Measurements from ENCODE around the gene PPFIA2. TPM values are rescaled to one million over a fixed set of nuclear protein-coding genes. Genes with fewer than 3 reads are reported as not detected.

Gene PPFIA2
- total RNA-seq, 3 donors from 2014 or later = not detected

DNA sequence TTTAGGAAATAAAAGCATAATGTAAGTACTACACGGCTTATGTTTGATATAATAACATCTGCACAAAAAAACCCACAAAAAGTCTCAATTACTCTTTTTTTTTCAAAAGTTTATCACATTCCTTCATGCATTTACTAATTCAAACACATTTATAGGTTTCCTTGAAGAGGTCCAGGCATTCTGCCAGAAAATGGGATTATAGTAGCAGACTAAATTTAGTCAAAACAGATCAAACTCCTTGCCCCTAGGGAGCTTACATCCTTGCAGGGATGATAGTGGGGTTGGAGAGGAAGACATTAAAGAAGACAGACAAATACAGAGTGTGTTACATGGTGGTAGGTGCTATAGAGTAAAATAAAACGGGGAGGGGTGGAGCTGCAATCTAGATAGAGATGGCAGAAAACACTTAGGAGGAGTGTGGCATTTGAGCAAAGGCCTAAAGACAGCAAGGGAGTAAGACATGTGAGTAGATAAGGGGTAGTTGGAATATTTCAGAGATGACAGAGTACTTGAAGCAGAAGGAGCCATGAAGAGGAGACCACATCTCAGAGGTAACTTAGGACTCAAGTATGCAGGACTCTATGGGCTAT is 266.9 kb downstream of the PPFIA2 start:
- no peaks in the 10 kb centered on the region for H3K27me3 Mint-ChIP-seq (ENCODE audit: low read depth)
- no peaks in the 10 kb centered on the region for H3K36me3 Mint-ChIP-seq (ENCODE audit: insufficient read depth)
- H3K9me3 Mint-ChIP-seq = no peaks in the 10 kb centered on the region
- H3K4me1 Mint-ChIP-seq (ENCODE audit: low read depth) = no peaks in the 10 kb centered on the region
- DNase-seq = no peak
- no peak overlapping the region for H3K4me3 Mint-ChIP-seq
- no peak for ATAC-seq

DNA sequence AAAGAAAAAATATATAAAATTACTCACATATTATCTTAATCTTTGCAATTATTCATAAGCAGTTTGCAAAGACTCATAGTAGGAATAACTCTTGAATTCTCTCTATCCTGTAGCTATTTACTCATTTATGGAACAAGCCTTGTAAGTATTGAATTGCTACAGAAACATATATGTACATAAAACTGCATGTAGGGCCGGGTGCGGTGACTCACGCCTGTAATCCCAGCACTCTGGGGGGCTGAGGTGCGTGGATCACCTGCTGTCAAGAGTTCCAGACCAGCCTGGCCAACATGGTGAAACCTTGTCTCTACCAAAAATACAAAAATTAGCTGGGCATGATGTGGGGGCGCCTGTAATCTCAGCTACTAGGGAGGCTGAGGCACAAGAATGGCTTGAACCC is 286.2 kb downstream of the PPFIA2 start:
- Mint-ChIP-seq H3K4me3 (no peak overlapping the region), H3K36me3 (ENCODE audit: insufficient read depth) (no peaks in the 10 kb centered on the region)

DNA sequence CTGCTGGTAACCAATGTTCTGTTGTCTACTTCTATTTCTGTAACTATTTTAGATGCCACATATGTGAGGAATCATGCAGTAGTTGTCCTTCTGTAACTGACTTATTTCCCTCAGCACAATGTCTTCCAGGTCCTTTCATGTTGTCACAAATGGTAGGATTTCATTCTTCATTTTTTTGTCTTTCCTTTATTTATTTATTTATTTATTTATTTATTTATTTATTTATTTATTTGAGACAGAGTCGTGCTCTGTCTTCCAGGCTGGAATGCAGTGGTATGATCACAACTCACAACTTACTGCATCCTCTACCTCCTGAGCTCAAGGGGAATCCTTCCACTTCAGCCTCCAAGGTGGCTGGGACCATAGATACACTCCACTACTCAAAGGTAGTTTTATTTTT is 288.2 kb downstream of the PPFIA2 start:
- no peaks in the 10 kb centered on the region for H3K9me3 Mint-ChIP-seq

More for the DNA sequence above, 286.2 kb downstream of the PPFIA2 start:
- Mint-ChIP-seq H3K9me3 (no peaks in the 10 kb centered on the region), H3K4me1 (ENCODE audit: low read depth) (no peaks in the 10 kb centered on the region), H3K27me3 (ENCODE audit: low read depth) (no peaks in the 10 kb centered on the region)
- no peak for DNase-seq
- no peak for ATAC-seq

GRCh38 chr12:81468206-81468605 is 290.9 kb downstream of the PPFIA2 start:
- Mint-ChIP-seq H3K36me3 (ENCODE audit: insufficient read depth) (no peaks in the 10 kb centered on the region), H3K27me3 (ENCODE audit: low read depth) (no peaks in the 10 kb centered on the region), H3K4me1 (ENCODE audit: low read depth) (no peaks in the 10 kb centered on the region), H3K9me3 (no peaks in the 10 kb centered on the region), H3K4me3 (no peak overlapping the region)
- no peak for DNase-seq
- ATAC-seq = no peak

More for the DNA sequence above, 288.2 kb downstream of the PPFIA2 start:
- no peaks in the 10 kb centered on the region for H3K27me3 Mint-ChIP-seq (ENCODE audit: low read depth)
- H3K4me3 Mint-ChIP-seq = no peak overlapping the region
- no peaks in the 10 kb centered on the region for H3K4me1 Mint-ChIP-seq (ENCODE audit: low read depth)
- H3K36me3 Mint-ChIP-seq (ENCODE audit: insufficient read depth) = no peaks in the 10 kb centered on the region
- no peak for ATAC-seq
- no peak for DNase-seq

- H3K9me3 Mint-ChIP-seq = peaks cover 5% of the 10 kb centered on the region
- no peaks in the 10 kb centered on the region for H3K36me3 Mint-ChIP-seq (ENCODE audit: insufficient read depth)
- no peaks in the 10 kb centered on the region for H3K4me1 Mint-ChIP-seq (ENCODE audit: low read depth)
- H3K4me3 Mint-ChIP-seq = no peak overlapping the region
- ATAC-seq (no peak), DNase-seq (no peak)
- no peaks in the 10 kb centered on the region for H3K27me3 Mint-ChIP-seq (ENCODE audit: low read depth)
Observed at GRCh38 chr12:81465876-81466275, 293.3 kb downstream of the PPFIA2 start.

DNA sequence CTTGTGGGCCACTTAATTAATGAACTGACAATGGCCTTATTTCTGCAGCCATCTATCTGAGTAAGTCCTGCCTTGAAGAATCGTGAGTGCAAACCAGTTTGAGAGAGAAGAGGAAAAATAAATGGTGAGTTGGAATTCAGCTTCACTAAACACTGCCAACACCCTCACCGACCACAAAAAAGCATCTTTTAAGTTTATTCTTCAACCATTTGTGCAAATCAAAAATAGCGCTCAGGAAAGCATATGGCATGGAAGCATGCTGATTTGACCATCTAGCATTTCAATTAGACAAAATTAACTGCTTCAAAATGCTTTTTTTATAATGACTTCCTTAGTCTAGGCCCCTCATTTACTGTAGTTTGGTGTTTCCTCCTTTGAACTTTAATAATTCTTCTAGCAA is 294.0 kb downstream of the PPFIA2 start:
- H3K4me3 Mint-ChIP-seq = no peak overlapping the region
- no peaks in the 10 kb centered on the region for H3K27me3 Mint-ChIP-seq (ENCODE audit: low read depth)
- no peaks in the 10 kb centered on the region for H3K36me3 Mint-ChIP-seq (ENCODE audit: insufficient read depth)
- H3K4me1 Mint-ChIP-seq (ENCODE audit: low read depth) = no peaks in the 10 kb centered on the region
- peaks cover 5% of the 10 kb centered on the region for H3K9me3 Mint-ChIP-seq
- no peak for DNase-seq
- no peak for ATAC-seq

GRCh38 chr12:81461163-81461562 is 298.0 kb downstream of the PPFIA2 start:
- ATAC-seq = no peak
- Mint-ChIP-seq H3K9me3 (peaks cover 5% of the 10 kb centered on the region), H3K27me3 (ENCODE audit: low read depth) (no peaks in the 10 kb centered on the region), H3K4me1 (ENCODE audit: low read depth) (no peaks in the 10 kb centered on the region), H3K36me3 (ENCODE audit: insufficient read depth) (no peaks in the 10 kb centered on the region), H3K4me3 (no peak overlapping the region)
- no peak for DNase-seq

GRCh38 chr12:81450920-81451739 is 308.0 kb downstream of the PPFIA2 start:
- H3K36me3 Mint-ChIP-seq (ENCODE audit: insufficient read depth) = no peaks in the 10 kb centered on the region
- H3K4me1 Mint-ChIP-seq (ENCODE audit: low read depth) = no peaks in the 10 kb centered on the region
- no peaks in the 10 kb centered on the region for H3K27me3 Mint-ChIP-seq (ENCODE audit: low read depth)
- no peak for ATAC-seq
- no peak for DNase-seq
- H3K9me3 Mint-ChIP-seq = no peaks in the 10 kb centered on the region
- H3K4me3 Mint-ChIP-seq = no peak overlapping the region

- Mint-ChIP-seq H3K27me3 (ENCODE audit: low read depth) (no peaks in the 10 kb centered on the region), H3K9me3 (peaks cover 3% of the 10 kb centered on the region)
Observed at GRCh38 chr12:81441629-81442028, 317.5 kb downstream of the PPFIA2 start.

GRCh38 chr12:81440001-81440400 is 319.1 kb downstream of the PPFIA2 start:
- Mint-ChIP-seq H3K4me1 (ENCODE audit: low read depth) (no peaks in the 10 kb centered on the region), H3K27me3 (ENCODE audit: low read depth) (no peaks in the 10 kb centered on the region), H3K9me3 (peaks cover 3% of the 10 kb centered on the region), H3K4me3 (no peak overlapping the region), H3K36me3 (ENCODE audit: insufficient read depth) (no peaks in the 10 kb centered on the region)
- ATAC-seq = no peak
- no peak for DNase-seq

More at GRCh38 chr12:81441629-81442028, 317.5 kb downstream of the PPFIA2 start:
- ATAC-seq = no peak
- Mint-ChIP-seq H3K36me3 (ENCODE audit: insufficient read depth) (no peaks in the 10 kb centered on the region), H3K4me3 (no peak overlapping the region), H3K4me1 (ENCODE audit: low read depth) (no peaks in the 10 kb centered on the region)
- DNase-seq = no peak

DNA sequence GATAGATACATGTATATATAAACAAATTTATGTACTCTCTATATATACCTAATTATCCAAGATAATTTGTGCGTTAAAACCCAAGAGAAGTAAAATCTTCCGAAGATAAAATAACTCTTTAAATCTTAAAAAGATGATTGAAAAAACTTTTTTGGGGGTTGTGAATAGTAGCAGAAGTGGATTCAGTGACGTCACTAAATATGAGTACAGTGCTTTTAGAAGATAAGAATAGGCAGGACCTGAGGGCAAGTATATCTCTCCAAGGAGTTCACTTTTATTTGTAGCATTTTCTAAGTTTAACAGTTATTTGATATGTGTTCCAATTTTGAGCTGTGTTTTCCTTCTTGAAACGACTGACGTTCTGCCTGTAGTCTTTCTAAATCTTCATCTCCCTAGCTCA is 319.8 kb downstream of the PPFIA2 start:
- Mint-ChIP-seq H3K9me3 (peaks cover 3% of the 10 kb centered on the region), H3K36me3 (ENCODE audit: insufficient read depth) (no peaks in the 10 kb centered on the region), H3K27me3 (ENCODE audit: low read depth) (no peaks in the 10 kb centered on the region), H3K4me1 (ENCODE audit: low read depth) (no peaks in the 10 kb centered on the region), H3K4me3 (no peak overlapping the region)
- ATAC-seq = no peak
- DNase-seq = no peak

DNA sequence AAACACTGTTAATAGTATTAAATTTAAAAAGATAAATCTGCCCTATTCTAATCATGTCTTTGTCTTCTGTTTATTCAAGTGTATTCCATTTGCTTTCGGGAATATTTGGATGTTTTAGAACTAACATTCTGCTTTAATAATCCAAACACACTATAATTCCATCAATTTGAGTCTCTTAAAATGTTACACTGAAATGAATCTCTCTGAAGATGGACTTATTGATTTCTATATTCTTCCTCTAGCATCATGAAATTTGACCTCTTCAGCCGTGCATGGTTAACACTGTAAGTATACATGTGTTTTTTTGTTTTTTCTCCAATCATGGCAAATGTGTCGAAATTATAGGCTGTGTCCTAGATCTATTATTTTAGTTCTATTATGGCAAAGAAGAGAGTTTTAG is 342.1 kb downstream of the PPFIA2 start:
- no peaks in the 10 kb centered on the region for H3K36me3 Mint-ChIP-seq (ENCODE audit: insufficient read depth)
- H3K27me3 Mint-ChIP-seq (ENCODE audit: low read depth) = no peaks in the 10 kb centered on the region
- peaks cover 15% of the 10 kb centered on the region for H3K9me3 Mint-ChIP-seq
- H3K4me1 Mint-ChIP-seq (ENCODE audit: low read depth) = no peaks in the 10 kb centered on the region
- no peak for ATAC-seq
- no peak overlapping the region for H3K4me3 Mint-ChIP-seq
- DNase-seq = no peak

- Mint-ChIP-seq H3K9me3 (peaks cover 14% of the 10 kb centered on the region), H3K4me3 (no peak overlapping the region), H3K36me3 (ENCODE audit: insufficient read depth) (no peaks in the 10 kb centered on the region), H3K4me1 (ENCODE audit: low read depth) (no peaks in the 10 kb centered on the region), H3K27me3 (ENCODE audit: low read depth) (no peaks in the 10 kb centered on the region)
- DNase-seq (no peak), ATAC-seq (no peak)
Observed at GRCh38 chr12:81416571-81416970, 342.6 kb downstream of the PPFIA2 start.

- peaks cover 8% of the 10 kb centered on the region for H3K9me3 Mint-ChIP-seq
- DNase-seq = no peak
- H3K4me3 Mint-ChIP-seq = no peak overlapping the region
- no peaks in the 10 kb centered on the region for H3K36me3 Mint-ChIP-seq (ENCODE audit: insufficient read depth)
- no peaks in the 10 kb centered on the region for H3K27me3 Mint-ChIP-seq (ENCODE audit: low read depth)
- H3K4me1 Mint-ChIP-seq (ENCODE audit: low read depth) = no peaks in the 10 kb centered on the region
- ATAC-seq = no peak
Observed at GRCh38 chr12:81414441-81414840, 344.7 kb downstream of the PPFIA2 start.

- no peak for ATAC-seq
- no peak for DNase-seq
- Mint-ChIP-seq H3K27me3 (ENCODE audit: low read depth) (no peaks in the 10 kb centered on the region), H3K9me3 (peaks cover 8% of the 10 kb centered on the region), H3K36me3 (ENCODE audit: insufficient read depth) (no peaks in the 10 kb centered on the region), H3K4me1 (ENCODE audit: low read depth) (no peaks in the 10 kb centered on the region), H3K4me3 (no peak overlapping the region)
Observed at GRCh38 chr12:81412940-81413339, 346.2 kb downstream of the PPFIA2 start.
